ENCODE results near the gene TMEM52. TPM values are rescaled to one million over a fixed set of nuclear protein-coding genes. Genes with fewer than 3 reads are reported as not detected.

Gene TMEM52
- total RNA-seq, 1 donor from 2014 or later, result 3.7 TPM

DNA sequence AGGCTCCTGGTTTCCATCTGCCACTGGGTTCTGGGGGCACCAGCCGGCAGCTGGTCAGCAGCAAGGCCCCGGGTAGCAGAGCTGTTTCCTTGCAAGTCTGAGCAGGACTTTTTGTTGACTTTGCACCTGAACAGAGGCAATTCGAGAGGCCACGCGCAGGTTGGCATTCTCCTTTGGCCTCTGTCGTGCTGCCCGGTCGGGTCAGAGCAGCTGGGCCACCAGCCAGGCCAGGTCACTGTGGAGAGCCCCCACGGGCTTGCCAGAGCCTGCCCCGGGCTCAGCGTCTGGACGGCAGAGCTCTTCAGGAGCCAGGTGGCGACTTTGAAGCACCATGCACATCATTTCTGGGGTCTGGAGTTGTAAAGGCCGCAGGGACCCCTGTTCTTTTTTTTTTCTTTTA lies 28.4 kb upstream of the TMEM52 start:
- H3K27me3 Mint-ChIP-seq (ENCODE audit: low read depth), result peaks cover 9% of the 10 kb centered on the region
- TF ChIP-seq, protein P1, sequence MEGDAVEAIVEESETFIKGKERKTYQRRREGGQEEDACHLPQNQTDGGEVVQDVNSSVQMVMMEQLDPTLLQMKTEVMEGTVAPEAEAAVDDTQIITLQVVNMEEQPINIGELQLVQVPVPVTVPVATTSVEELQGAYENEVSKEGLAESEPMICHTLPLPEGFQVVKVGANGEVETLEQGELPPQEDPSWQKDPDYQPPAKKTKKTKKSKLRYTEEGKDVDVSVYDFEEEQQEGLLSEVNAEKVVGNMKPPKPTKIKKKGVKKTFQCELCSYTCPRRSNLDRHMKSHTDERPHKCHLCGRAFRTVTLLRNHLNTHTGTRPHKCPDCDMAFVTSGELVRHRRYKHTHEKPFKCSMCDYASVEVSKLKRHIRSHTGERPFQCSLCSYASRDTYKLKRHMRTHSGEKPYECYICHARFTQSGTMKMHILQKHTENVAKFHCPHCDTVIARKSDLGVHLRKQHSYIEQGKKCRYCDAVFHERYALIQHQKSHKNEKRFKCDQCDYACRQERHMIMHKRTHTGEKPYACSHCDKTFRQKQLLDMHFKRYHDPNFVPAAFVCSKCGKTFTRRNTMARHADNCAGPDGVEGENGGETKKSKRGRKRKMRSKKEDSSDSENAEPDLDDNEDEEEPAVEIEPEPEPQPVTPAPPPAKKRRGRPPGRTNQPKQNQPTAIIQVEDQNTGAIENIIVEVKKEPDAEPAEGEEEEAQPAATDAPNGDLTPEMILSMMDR (conservative IDR thresholded peaks at IDR 0.05), result no peak
- no peaks in the 10 kb centered on the region for H3K36me3 Mint-ChIP-seq (ENCODE audit: low read depth)
- no peak overlapping the region for H3K4me3 Mint-ChIP-seq
- H3K27ac Mint-ChIP-seq (ENCODE audit: unreplicated experiment), result no peak overlapping the region
- peaks cover 9% of the 10 kb centered on the region for H3K4me1 Mint-ChIP-seq
- no peak for DNase-seq (ENCODE audit: low read depth, low spot score)
- no peaks in the 10 kb centered on the region for H3K9me3 Mint-ChIP-seq

DNA sequence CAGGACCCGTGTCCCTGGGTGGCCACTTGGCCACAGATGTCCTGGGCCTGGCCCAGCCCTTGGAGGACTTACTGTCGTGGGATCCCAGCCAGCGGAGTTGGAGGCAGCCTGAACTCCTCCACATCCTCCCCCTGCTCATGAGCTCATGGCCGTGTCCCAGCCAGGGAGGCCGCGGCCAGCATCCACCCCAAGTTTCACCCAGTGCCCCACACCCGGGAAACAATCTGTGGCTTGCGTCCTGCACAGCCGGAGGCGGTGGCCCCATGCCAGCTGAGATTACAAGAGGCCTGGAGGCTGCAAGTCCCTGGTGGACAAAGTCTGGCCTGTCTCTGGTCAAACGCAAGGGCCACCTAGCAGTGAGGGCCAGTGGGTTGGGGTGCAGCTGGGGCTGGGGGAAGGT lies 27.5 kb upstream of the TMEM52 start:
- no peak for DNase-seq (ENCODE audit: low read depth, low spot score)
- H3K4me3 Mint-ChIP-seq, result no peak overlapping the region
- H3K27ac Mint-ChIP-seq (ENCODE audit: unreplicated experiment), result no peak overlapping the region
- H3K36me3 Mint-ChIP-seq (ENCODE audit: low read depth), result no peaks in the 10 kb centered on the region
- no peaks in the 10 kb centered on the region for H3K9me3 Mint-ChIP-seq
- peaks cover 9% of the 10 kb centered on the region for H3K27me3 Mint-ChIP-seq (ENCODE audit: low read depth)
- TF ChIP-seq, protein P1 (conservative IDR thresholded peaks at IDR 0.05), result no peak
- peaks cover 9% of the 10 kb centered on the region for H3K4me1 Mint-ChIP-seq

DNA sequence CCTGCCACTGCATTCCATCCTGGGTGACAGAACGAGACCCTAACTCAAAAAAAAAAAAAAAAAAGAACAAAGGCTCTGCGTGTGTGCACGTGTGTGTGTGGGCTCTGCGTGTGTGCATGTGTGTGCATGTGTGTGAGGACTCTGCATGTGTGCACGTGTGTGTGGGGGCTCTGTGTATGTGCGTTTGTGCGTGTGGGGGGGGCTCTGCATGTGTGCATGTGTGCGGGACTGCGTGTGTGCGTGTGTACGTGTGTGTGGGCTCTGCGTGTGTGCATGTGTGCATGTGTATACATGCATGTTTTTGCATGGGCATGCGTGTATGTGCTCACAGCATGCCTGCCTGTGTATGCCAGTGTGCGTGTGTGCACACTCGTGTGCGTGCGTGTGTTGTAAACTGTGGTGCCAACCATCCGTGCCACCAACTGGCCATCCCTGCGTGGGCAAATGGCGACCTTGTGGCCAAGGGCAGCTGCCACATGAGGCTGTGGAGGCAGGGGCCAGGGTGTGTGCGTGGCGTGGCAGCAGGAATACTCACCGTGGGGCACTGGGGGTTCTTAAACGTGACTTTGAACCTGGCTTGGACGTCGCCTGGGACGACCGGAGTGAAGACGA lies 26.8 kb upstream of the TMEM52 start:
- no peaks in the 10 kb centered on the region for H3K36me3 Mint-ChIP-seq (ENCODE audit: low read depth)
- no peak for DNase-seq (ENCODE audit: low read depth, low spot score)
- H3K4me3 Mint-ChIP-seq, result no peak overlapping the region
- TF ChIP-seq, protein P1 (conservative IDR thresholded peaks at IDR 0.05), result no peak
- peaks cover 9% of the 10 kb centered on the region for H3K27me3 Mint-ChIP-seq (ENCODE audit: low read depth)
- peaks cover 9% of the 10 kb centered on the region for H3K4me1 Mint-ChIP-seq
- H3K9me3 Mint-ChIP-seq, result no peaks in the 10 kb centered on the region
- no peak overlapping the region for H3K27ac Mint-ChIP-seq (ENCODE audit: unreplicated experiment)

DNA sequence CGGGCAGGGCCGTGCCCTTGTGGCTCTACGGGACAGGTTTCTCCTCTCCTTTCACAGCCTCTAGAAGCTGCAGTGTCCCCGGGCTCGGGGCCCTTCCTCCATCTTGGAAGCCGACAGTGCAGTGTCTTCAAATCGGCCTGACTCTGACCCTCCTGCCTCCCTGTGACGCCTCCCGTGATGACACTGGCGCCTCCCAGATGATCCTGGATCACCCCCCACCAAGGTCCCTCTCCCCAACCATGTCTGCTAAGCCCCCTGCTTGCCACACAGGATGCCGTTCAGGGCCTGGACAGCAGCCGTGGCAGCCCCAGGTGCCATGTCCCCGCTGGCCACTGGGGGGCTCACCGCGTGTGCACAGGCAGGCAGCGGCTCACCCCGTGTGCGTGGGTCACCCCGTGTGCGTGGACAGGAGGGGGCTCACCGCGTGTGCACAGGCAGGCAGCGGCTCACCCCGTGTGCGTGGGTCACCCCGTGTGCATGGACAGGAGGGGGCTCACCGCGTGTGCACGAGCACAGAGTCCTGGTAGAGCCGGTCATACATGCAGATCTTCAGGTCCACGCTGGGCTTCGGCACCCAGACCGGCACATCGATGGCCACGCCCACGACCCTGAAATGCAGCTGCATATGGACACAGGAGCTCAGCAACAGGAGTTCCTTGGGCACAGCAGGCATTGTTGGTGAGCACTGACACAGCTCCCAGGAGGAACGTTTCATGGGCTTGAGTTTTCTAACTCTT lies 24.9 kb upstream of the TMEM52 start:
- no peak overlapping the region for H3K4me3 Mint-ChIP-seq
- DNase-seq (ENCODE audit: low read depth, low spot score), result peak; percentile 73
- H3K9me3 Mint-ChIP-seq, result no peaks in the 10 kb centered on the region
- TF ChIP-seq, protein P1 (conservative IDR thresholded peaks at IDR 0.05), result peak; percentile 90
- H3K36me3 Mint-ChIP-seq (ENCODE audit: low read depth), result no peaks in the 10 kb centered on the region
- peaks cover 9% of the 10 kb centered on the region for H3K4me1 Mint-ChIP-seq
- no peak overlapping the region for H3K27ac Mint-ChIP-seq (ENCODE audit: unreplicated experiment)
- peaks cover 5% of the 10 kb centered on the region for H3K27me3 Mint-ChIP-seq (ENCODE audit: low read depth)

DNA sequence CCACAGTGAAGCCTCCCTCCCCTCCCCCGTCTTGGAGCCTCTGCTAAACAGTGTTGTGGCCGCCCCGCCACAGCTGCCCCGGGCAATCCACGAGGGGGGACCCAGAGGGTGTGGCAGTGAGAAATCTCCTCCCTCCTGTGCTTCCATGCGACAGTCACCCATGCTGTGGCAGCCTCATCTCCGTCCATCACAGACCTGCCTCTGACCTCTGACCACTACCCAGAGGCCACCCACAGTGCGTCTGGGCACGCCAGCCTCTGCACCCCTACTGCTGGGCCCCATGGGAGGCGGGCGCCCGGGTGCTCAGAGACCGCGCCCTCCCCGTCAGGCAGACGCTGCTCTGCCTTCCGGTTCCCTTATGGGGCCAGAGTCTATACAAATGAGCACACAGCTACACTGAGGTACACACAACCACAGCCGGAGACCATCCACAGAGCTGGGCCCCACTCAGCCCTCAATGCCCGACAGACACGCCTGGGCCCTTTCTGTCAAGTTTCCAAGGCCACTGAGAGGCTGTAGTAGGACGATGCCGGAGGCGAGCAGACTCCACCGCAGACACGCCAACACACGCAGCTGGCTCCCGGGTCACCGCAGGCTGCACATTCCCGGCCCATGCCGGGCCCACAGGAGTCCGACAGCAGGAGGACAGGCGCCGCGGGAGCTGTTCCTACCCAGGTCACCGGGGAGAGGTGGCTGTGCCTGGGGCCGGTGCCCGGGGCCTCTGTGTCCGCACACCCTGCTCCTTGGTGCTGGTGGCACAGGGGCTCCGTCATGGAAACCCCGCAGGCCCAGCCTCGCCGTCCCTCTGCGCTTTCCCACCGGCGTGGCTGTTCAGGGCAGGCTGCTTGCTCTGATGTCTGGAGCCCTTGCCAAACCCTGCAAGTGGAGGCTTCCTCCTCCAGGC lies 23.9 kb upstream of the TMEM52 start:
- DNase-seq (ENCODE audit: low read depth, low spot score), result no peak
- Mint-ChIP-seq H3K27me3 (ENCODE audit: low read depth) (peaks cover 2% of the 10 kb centered on the region), H3K4me3 (no peak overlapping the region), H3K4me1 (peaks cover 9% of the 10 kb centered on the region), H3K36me3 (ENCODE audit: low read depth) (no peaks in the 10 kb centered on the region), H3K27ac (ENCODE audit: unreplicated experiment) (no peak overlapping the region), H3K9me3 (no peaks in the 10 kb centered on the region)
- TF ChIP-seq, protein P1 (conservative IDR thresholded peaks at IDR 0.05), result no peak
